OCI-LY1 (cell line): ENCODE results near the gene LHFPL4.

Source experiments
- CTCF ChIP-seq: fragments of 200-600 bp; sonication (generic), shearing (Covaris generic); IDR thresholded peaks from 2 replicates; pipeline ENCODE4 v1.5.1; 2017; ENCODE audit warnings: mild to moderate bottlenecking, antibody characterized with exemption, low read length, moderate library complexity, mixed read lengths
- EZH2 ChIP-seq: fragments of 200-600 bp; sonication (generic), shearing (Covaris generic); IDR thresholded peaks from 2 replicates; pipeline ENCODE4 v1.8.0; 2017; ENCODE audit warnings: borderline replicate concordance, mixed run types, mild to moderate bottlenecking, antibody characterized with exemption, low read length, moderate library complexity, mixed read lengths

- no peak for TF ChIP-seq CTCF
- no peak for TF ChIP-seq EZH2
Measured at GRCh38 chr3:9581742-9582141, 28.1 kb upstream of the LHFPL4 start.
